Vagina (tissue), 2 donors: ENCODE measurements around the gene SPART.

Source experiments
- CTCF ChIP-seq, 3 experiments: fragments of 450-650 bp in 2 of 3; fragments of 200-600 bp in 1 of 3; sonication (generic) in 1 of 3; IDR thresholded peaks; one replicate each; pipeline ENCODE4 v1.5.1; 2017 to 2019; ENCODE audit warnings: antibody characterized with exemption in 3 of 3, mild to moderate bottlenecking in 2 of 3, moderate library complexity in 2 of 3
- POLR2A ChIP-seq, 2 donors: fragments of 450-650 bp; IDR thresholded peaks; one replicate each; pipeline ENCODE4 v1.6.1; 2017; ENCODE audit warnings: antibody characterized with exemption in 2 of 2, mild to moderate bottlenecking in 2 of 2, moderate library complexity in 2 of 2
- POLR2AphosphoS5 ChIP-seq, 2 donors: sonication (generic); formaldehyde crosslinking; IDR thresholded peaks; one replicate each; pipeline ENCODE4 v1.9.0; 2017; ENCODE audit warnings: antibody characterized with exemption in 2 of 2, mild to moderate bottlenecking in 2 of 2, low read depth in 1 of 2; ENCODE audit not compliant: insufficient read depth in 1 of 2

GRCh38 chr13:36359301-36359950 is 13.2 kb upstream of the SPART start:
- TF ChIP-seq CTCF (IDR thresholded peaks at IDR 0.05) = no peak
- no peak for TF ChIP-seq POLR2A (IDR thresholded peaks at IDR 0.05)
- no peak for TF ChIP-seq POLR2AphosphoS5 (IDR thresholded peaks at IDR 0.05; ENCODE audit: insufficient read depth in 1 of 2, low read depth in 1 of 2)
